COLO829 (cell line): ENCODE data around the gene HIVEP3.

ENCODE experiments used
- DNase-seq: peaks from one replicate; pipeline ENCODE4 v3.0.0; 2012; ENCODE audit warnings: low spot score

Gene HIVEP3

GRCh38 chr1:41894101-41894807 is 24.5 kb downstream of the HIVEP3 start:
- no peak for DNase-seq

GRCh38 chr1:41892301-41892781 is 26.4 kb downstream of the HIVEP3 start:
- DNase-seq: no peak

DNA sequence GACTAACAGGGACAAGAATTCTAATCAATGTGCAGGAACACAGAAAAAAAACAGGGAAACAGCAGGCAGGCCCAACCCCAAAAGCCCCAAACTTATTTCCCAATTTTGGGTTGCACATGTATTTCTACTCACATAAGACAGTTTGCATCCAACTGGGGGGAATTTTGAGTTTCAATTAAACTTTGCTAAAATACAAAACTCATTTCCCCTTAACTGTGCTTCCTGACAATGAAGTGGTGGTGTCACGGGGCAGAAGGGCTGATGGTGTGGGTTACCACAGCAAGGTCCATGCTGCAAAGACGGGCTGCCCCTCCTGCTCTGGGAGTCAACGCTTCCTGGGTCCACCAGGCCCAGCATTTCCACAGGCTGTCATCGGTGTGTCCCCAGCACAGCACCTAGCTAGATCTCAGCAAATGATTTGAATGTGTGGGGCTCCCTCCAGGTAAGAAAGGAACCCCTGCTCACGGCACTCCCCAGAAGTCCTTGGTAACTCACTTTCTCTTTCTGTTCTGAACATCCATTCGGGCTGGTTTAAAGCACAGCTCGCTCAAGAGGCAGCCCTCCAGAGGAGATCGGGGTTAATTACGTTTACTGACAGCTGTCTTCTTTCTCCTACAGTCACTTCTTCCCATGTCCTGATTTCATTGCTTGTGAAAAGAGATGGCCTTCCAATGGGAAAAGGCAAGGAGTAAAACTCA is 27.4 kb downstream of the HIVEP3 start:
- no peak for DNase-seq

GRCh38 chr1:41890825-41891198 is 27.9 kb downstream of the HIVEP3 start:
- DNase-seq: no peak

- no peak for DNase-seq
Measured at GRCh38 chr1:41889506-41890414, 29.0 kb downstream of the HIVEP3 start.

- DNase-seq: no peak
Measured at GRCh38 chr1:41888756-41889155, 30.0 kb downstream of the HIVEP3 start.

DNA sequence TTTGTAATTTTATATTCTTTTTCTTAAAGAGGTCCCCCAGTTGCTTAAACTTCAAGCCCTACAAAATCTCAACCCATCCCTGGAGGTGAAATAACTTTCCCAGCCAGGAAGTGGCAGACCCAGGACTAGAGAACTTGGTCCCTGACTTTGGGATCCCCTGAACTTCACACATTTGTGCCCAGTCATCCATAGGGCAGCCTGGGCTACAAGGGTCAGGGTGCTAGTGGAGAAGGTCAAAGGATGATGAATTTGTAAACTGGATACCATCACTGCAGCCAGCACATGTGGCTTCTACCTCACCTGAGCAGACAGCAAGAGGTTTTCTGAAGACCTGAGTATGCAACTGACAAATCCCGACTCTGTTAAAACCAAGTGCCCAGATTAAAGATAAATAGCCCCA is 31.4 kb downstream of the HIVEP3 start:
- DNase-seq: no peak

GRCh38 chr1:41884256-41885230 is 34.2 kb downstream of the HIVEP3 start:
- no peak for DNase-seq

DNA sequence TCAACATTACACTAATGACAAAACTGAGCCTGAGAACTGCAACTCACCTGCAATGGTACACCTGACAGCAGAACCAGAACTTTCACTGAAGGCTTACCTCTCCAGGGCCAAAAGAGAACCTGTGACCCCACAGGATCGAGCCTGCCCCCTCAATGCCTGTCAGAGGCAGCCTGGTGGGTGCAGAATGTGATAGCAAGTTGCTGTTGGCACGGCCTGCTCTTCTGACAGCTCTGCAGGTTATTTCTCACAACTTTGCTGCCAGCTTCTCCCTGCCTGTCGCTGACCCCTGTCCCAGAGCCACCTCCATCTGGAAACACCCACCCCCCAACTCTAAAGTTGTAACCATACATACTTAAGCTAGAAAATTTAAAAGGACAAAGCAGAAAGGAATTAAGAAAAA is 35.2 kb downstream of the HIVEP3 start:
- DNase-seq: no peak

DNA sequence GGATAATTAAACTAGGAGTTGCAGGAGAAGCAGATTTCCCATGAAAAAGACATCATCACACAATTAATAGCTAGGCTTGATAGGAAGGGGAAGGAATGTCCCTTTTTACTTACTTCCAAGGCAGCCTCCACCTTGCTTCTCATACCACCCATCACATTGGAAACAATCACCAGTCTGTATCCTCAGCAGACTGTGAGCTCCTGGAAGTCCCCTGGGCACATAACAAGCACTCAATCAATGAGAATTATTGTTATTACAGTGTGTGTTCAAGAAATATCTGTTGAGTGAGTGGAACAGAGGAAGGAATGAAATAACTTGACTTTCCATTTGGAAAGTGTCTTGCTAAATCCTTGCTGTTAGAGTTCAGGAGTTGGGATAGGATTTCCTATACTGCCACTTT is 36.2 kb downstream of the HIVEP3 start:
- DNase-seq: peak; percentile 70

- DNase-seq: no peak
Measured at GRCh38 chr1:41882068-41882477, 36.6 kb downstream of the HIVEP3 start.

GRCh38 chr1:41880950-41881885 is 37.5 kb downstream of the HIVEP3 start:
- no peak for DNase-seq

- peak; percentile 72 for DNase-seq
Measured at GRCh38 chr1:41880261-41880660, 38.5 kb downstream of the HIVEP3 start.

DNA sequence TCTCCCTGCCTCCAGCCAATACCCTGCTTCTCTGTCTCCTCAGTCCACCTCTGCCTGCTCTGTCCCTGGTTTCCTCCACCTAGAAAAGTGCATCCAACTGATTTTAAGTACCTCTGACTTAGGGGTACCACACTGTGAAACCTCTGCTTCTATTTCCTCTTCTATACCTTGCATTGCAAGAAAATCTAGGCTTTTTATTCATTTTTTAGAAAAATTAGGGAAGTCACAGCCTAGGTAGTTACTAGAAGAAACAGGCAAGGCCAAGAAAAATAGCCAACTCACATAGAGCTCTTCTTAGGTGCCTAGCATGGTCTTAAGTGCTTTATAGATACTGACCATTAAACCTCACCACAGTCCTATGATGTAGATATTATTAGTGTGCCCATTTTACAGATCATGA is 39.1 kb downstream of the HIVEP3 start:
- DNase-seq: no peak

GRCh38 chr1:41878911-41879310 is 39.8 kb downstream of the HIVEP3 start:
- no peak for DNase-seq

GRCh38 chr1:41878495-41878894 is 40.2 kb downstream of the HIVEP3 start:
- no peak for DNase-seq

DNA sequence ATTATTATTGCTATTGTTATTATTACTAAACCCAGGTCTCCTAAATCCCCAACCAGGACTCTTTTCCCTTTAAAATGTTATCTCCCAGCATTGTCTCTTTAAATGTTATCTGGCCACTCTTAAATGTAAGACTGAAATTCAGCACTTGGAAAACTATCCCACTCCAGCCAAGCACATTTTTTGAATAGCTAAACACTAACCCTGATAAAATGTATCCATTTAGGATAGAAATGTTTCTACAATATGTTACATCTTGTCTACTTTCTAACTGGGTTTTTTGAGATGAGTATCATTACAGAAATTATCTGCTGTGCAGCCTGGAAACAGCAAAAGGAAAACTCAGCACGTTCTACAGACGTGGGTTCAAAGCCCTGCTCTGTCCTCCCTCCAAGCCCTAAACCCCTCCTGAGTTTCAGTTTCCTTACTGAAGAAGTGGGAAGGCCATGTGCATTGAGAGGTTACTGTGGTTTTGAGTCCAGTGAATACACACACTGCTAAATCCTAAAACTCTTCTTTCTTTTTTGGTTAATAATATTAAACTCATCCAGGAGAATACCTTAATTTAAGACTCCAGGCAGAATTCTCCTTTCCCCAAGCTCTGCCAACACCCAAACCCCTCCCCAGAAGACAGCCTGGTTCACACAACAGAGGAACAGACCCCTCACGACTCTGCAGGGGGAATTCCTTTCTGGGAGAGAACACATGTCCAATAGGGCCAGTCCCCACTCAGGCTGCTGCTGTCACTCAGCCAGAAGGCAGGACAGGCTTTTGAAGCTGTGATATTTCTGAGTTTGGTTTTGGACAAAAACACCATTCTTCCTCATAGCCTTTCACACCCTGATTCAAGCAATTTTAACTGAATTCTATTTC is 41.9 kb downstream of the HIVEP3 start:
- DNase-seq: no peak

DNA sequence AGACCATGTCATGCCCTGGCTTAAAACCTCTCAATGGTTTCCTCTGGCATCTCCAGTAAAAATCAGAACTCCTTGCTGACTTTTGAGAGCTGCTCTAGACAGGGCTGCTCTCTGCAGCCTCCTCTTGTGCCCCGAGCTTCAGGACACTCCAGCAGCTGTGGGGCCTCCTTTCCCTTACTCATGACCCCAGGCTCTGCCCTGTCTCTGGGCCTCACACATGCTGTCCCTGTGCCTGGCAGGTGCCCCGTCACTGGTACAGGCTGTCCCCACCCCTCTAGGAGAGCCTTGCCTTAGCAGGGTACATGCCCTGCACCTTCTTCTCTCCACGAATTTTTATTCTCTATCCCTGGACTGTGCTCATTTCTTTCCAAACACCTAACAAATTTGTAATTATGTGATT is 43.2 kb downstream of the HIVEP3 start:
- no peak for DNase-seq

DNA sequence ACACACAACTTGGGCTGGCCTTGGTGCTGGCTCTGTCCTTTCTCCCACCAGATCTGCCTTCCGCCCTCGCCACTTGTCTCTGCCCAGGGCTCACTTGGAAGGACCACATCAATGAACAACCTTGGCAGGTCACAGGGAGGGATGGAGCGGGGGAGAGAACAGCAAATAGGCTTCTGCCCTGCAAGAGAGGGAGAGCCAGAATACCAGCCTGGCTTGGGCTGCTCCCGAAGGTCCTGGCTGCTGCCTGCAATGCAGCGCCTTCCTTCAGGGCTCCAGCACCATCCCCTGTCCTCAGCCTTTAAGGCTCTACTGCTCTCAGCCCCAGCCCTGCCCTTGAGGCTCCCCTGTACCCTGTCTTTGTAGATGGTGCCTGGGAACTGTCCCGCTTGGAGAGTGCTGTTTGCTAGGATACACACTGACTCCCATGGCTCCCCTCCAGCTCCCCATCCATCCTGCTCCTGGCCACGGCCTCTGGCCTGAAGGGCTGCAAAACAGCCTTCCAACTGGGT is 43.8 kb downstream of the HIVEP3 start:
- DNase-seq: no peak
